Mucosa of stomach (tissue), 1 donor: Measurements from ENCODE around the gene HHIP.

Experiments
- H3K27me3 ChIP-seq: one replicate; pipeline ENCODE4 v1.7.0; 2013; ENCODE audit warnings: mild to moderate bottlenecking, low read length; ENCODE audit not compliant: control insufficient read depth, insufficient read depth
- H3K36me3 ChIP-seq: one replicate; pipeline ENCODE4 v1.7.0; 2013; ENCODE audit warnings: low read length; ENCODE audit not compliant: control insufficient read depth, insufficient read depth
- H3K4me1 ChIP-seq: one replicate; pipeline ENCODE4 v1.7.0; 2013; ENCODE audit warnings: mild to moderate bottlenecking, low read length; ENCODE audit not compliant: control insufficient read depth, insufficient read depth
- H3K4me3 ChIP-seq: one replicate; pipeline ENCODE4 v1.7.0; 2013; ENCODE audit warnings: low read length
- H3K9ac ChIP-seq: one replicate; pipeline ENCODE4 v1.7.0; 2013; ENCODE audit warnings: mild to moderate bottlenecking, low read length, moderate library complexity
- H3K9me3 ChIP-seq: one replicate; pipeline ENCODE4 v1.7.0; 2013; ENCODE audit warnings: mild to moderate bottlenecking, low read length, moderate library complexity; ENCODE audit not compliant: control insufficient read depth
- donor health status: Pancreatic carcinoma.

The HHIP gene, protein sequence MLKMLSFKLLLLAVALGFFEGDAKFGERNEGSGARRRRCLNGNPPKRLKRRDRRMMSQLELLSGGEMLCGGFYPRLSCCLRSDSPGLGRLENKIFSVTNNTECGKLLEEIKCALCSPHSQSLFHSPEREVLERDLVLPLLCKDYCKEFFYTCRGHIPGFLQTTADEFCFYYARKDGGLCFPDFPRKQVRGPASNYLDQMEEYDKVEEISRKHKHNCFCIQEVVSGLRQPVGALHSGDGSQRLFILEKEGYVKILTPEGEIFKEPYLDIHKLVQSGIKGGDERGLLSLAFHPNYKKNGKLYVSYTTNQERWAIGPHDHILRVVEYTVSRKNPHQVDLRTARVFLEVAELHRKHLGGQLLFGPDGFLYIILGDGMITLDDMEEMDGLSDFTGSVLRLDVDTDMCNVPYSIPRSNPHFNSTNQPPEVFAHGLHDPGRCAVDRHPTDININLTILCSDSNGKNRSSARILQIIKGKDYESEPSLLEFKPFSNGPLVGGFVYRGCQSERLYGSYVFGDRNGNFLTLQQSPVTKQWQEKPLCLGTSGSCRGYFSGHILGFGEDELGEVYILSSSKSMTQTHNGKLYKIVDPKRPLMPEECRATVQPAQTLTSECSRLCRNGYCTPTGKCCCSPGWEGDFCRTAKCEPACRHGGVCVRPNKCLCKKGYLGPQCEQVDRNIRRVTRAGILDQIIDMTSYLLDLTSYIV

DNA sequence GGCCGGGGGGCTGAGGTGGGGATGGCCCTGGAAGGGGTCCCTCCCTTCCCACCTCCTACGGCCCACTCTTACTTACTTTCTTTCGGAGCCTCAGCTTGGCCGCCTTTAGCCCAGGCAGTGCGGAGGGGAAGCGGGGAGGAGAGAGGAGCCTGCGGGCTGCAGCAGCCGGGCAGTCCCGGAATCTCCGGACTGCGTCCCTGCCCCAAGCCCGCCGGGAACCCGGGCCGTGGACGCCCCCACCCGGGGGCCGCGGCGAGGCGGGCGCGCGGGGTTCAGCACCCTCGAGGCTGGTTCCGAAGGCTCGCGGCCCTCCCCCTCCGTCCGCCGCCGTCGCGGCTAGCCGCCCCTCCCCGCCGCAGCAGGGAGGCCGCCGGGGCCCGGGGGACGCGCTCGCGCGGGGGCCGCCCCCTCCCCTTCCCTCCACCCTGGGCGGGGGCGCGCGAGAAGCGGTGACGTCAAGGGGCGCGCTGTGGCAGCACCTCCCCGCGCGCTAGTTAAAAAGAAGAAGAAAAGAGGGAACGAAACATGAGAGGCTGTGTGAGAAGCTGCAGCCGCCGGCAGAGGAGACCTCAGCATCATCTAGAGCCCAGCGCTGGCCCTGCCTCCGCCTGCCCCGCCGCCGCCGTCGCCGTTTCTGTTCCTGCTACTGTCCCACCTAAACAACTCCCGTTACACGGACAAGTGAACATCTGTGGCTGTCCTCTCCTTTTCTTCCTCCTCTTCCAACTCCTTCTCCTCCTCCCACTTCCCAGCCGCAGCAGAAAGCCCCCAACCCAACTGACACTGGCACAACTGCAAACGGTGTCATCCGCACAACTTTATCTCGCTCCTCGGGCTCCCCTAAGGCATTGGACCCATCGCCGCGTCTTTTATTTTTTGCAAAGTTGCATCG lies at the start of gene HHIP:
Gene HHIP, plus strand, starts transcription at position 526 of the 892 bp plus-strand sequence. CDS start 520 bp downstream, outside the sequence.
- Histone ChIP-seq H3K9ac (no peak within 1 kb of the TSS), H3K27me3 (peaks cover 41% of the 10 kb centered on the region)

DNA sequence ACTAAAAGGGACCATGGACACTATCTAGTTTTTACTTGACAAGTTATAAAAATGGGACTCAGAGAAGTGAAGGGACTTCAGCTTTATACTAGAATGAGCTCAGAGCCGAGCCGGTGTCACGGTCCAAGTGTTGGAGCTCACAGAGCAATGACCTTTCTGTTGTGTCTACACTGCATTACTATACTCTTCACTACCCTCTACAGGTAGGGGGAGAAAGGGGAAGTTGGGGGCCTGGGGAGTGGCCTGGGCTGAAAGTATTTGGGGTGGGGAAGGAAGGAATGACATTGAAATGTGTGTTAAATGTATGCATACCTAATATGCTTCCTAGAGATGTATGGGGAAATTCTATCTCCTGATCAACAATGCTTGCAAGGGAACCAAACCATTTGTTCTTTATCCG lies 48.8 kb upstream of the HHIP start:
- Histone ChIP-seq H3K4me1 (no peaks in the 10 kb centered on the region), H3K9me3 (no peaks in the 10 kb centered on the region), H3K27me3 (no peaks in the 10 kb centered on the region), H3K36me3 (no peaks in the 10 kb centered on the region), H3K4me3 (no peak overlapping the region), H3K9ac (no peak overlapping the region)

More for the DNA sequence above, at the start of gene HHIP:
- Histone ChIP-seq H3K36me3 (no peaks in the 10 kb centered on the region), H3K9me3 (no peaks in the 10 kb centered on the region), H3K4me1 (peaks cover 4% of the 10 kb centered on the region), H3K4me3 (no peak within 1 kb of the TSS)

DNA sequence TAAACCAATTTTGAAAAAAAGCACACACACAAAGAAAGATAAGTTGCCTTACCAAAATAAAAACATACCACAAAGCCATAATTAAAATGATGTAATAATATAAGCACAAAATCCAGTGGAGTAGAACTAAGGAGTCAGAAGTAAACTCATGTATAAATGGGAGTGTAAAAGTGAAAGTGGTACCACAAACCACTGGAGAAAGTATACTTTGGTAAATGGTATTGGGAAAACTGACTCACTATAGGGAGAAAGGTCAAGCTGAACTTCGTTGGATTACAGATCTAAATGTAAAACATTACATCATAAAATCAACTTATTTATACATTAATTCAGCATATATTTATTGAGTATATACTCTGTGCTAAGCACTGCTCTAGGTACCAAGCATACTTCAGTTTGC lies 46.3 kb upstream of the HHIP start:
- Histone ChIP-seq H3K4me1 (no peaks in the 10 kb centered on the region), H3K27me3 (no peaks in the 10 kb centered on the region), H3K9ac (no peak overlapping the region), H3K36me3 (no peaks in the 10 kb centered on the region), H3K4me3 (no peak overlapping the region), H3K9me3 (no peaks in the 10 kb centered on the region)

DNA sequence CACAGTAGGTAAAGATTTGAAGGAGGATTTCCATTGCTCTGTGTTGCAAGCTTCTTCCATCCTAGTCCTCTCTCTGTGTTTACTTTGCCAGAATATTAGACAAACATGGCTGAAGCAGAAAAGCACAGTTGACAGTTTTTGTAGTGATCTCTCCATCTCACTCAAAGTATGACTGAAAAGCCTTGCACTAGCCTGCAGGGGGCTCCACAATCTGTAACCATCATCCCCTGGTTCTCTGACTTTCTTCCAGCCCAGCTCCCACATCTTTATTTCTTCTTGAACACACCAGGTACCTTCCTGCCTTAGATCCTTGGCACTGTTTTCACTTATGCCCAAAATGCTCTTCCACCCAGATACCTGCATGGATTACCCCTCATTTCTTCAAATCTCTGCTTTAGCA lies 34.1 kb upstream of the HHIP start:
- no peaks in the 10 kb centered on the region for H3K9me3 ChIP-seq
- H3K27me3 ChIP-seq: no peaks in the 10 kb centered on the region
- no peak overlapping the region for H3K9ac ChIP-seq
- H3K36me3 ChIP-seq: no peaks in the 10 kb centered on the region
- no peaks in the 10 kb centered on the region for H3K4me1 ChIP-seq
- no peak overlapping the region for H3K4me3 ChIP-seq

DNA sequence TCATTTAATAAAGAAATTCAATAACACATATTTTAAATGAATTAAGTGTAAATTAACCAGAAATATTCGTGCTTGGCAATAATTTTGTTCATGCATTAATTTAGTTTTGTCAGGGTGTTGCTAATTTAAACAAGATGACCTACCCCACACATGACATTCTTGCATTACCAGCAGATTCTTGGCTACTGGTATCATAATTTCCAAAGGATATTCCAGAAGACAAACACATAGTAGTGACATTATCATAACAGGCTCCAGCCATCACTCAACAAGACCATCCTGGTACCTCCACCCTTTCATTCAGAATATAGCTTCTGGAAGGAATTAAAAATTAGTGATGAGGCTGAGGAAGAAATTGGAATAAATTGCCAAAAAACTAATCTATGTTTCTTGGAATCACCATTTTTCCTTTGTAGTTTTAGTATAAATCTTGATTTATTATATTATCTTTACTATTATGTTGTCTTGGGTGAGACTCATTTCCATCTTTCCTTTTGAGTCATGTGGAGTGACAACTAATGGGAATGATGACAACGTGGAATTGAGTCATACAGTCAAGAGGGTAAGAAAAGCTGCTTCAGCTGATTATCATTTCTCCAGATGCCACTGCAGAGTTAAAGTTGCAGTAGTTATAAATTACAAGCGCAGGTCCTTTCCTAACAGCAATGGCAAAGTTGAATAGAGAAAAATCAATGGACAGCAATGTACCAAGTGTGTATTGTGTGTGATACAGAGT lies 30.9 kb upstream of the HHIP start:
- Histone ChIP-seq H3K27me3 (no peaks in the 10 kb centered on the region), H3K4me1 (no peaks in the 10 kb centered on the region), H3K9me3 (no peaks in the 10 kb centered on the region), H3K4me3 (no peak overlapping the region), H3K9ac (no peak overlapping the region), H3K36me3 (no peaks in the 10 kb centered on the region)

DNA sequence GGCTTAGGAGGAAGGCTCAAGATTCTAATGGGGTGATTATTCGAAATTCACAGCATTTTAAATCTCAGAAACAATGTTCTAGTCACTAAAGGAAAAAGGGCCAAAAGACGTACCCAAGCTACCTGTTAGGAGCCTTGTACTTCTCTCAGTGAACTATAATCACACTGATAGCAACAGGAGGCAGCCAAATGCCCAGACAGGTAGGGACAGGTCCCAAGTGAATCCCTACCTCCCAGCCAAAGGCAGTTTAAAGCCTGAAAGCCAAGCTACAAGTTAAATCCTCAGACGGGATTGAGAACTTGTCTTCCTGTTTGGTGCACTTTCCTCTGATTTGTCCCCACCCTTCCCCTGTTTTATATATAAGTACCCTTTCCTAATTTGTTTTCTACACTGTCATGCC lies 24.3 kb upstream of the HHIP start:
- H3K9me3 ChIP-seq: no peaks in the 10 kb centered on the region
- H3K27me3 ChIP-seq: no peaks in the 10 kb centered on the region
- no peaks in the 10 kb centered on the region for H3K4me1 ChIP-seq
- H3K4me3 ChIP-seq: no peak overlapping the region
- H3K36me3 ChIP-seq: no peaks in the 10 kb centered on the region
- H3K9ac ChIP-seq: no peak overlapping the region

DNA sequence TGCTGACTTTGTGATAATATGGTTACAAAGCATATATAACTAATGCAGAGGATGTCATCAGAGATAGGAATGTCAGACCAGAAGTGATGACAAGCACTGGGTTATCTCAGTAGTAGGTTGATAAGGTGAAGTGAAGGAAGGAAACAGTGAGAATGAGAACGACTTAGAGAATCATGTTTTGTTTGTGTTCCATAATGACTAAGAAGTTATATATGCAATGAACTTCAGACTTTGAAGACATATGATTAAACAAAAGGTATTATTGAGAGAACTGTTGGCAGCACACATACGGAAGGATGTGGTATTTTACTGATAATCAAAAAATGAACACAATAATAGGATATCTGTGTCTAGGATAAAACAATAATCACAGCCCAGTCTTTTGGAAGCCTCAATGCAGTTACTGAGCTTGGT lies 18.3 kb upstream of the HHIP start:
- H3K4me3 ChIP-seq: no peak overlapping the region
- H3K27me3 ChIP-seq: no peaks in the 10 kb centered on the region
- no peaks in the 10 kb centered on the region for H3K4me1 ChIP-seq
- H3K9me3 ChIP-seq: no peaks in the 10 kb centered on the region
- no peak overlapping the region for H3K9ac ChIP-seq
- H3K36me3 ChIP-seq: no peaks in the 10 kb centered on the region

DNA sequence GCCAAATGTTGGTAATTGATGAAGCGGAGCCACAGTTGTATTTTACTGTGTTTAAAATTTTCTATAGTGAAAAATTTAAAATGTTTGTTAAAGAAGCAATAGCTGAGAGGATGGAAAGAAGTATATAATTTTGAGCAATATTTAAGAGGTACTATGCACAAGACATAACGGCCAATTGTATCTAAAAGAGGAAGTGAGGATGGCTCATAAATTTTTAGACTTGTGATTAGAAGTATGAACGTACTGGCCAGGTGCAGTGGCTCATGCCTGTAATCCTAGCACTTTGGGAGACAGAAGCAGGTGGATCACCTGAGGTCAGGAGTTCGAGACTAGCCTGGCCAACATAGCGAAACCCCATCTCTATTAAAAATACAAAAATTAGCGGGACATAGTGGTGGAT lies 12.7 kb upstream of the HHIP start:
- Histone ChIP-seq H3K4me1 (no peaks in the 10 kb centered on the region), H3K27me3 (no peaks in the 10 kb centered on the region), H3K4me3 (no peak overlapping the region), H3K9ac (no peak overlapping the region), H3K36me3 (no peaks in the 10 kb centered on the region), H3K9me3 (no peaks in the 10 kb centered on the region)

DNA sequence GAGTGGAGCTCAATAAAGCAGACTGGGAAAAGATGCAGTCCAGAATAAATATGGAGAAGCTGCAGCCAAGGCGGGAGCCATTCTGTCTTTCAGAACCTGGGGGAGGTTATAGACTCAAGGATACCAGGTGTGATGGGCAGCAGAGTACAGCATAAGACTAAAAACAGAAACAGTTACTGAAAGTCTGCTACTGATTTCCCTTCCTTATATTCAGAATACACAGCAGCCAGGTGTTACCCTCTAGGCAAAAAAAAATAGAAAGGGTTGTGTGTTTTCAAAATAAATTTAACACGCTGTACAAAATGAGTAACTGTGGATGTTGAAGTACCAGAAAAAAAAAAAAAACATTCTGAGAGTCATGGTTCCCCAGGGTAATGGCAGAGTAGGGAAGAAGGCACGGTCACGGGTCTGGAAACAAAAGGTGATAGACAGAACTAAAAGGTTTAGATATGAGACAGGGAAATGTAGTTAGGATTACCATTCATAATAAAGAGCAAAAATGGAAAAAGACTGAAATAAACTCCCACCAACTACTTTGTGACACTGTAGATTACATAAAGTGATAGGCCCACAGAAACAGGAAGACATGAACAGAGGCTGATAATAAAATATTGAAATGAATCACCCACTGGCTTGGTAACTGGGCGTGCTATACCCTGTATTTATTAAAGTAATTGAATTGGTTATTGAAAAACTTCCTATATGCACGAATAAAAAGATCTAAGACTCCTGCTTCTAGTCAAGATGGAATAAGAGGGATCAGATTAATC lies 10.8 kb upstream of the HHIP start:
- Histone ChIP-seq H3K9ac (no peak overlapping the region), H3K36me3 (no peaks in the 10 kb centered on the region), H3K9me3 (no peaks in the 10 kb centered on the region), H3K27me3 (no peaks in the 10 kb centered on the region), H3K4me1 (no peaks in the 10 kb centered on the region), H3K4me3 (no peak overlapping the region)

DNA sequence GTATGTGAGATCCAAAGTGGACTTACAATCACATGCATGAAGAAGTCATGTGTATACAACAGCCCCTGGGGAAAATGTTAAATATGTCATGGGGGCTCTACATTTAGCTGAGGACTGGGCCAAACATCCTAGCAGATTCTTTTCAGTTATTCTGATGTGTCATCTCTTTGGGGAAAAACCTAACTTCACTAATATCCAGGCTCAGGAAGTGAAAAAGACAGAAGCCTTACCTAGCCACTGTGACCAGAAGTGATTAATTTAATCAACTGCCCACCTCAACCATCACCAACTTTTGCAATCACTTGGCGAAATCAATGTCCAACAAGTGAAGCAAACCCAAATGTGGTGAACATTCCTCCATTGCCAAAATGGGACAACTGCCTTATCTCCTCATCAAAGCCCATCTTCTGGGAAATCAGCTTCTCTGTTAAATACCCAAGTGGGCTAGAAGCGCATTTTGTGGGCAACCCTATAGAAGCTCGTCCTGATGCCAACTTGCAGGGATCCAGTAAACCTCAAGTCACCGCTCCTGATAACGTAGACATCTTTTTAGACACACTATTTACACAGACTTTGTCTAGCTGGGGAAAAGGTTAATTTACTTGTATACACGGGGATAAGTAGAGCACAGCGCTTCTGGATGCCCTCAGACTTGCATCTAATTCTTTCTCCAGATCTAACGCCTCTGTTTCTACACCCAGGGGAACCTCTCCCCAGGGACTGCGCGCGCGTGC lies 1.4 kb upstream of the HHIP start:
- no peak overlapping the region for H3K9ac ChIP-seq
- H3K36me3 ChIP-seq: no peaks in the 10 kb centered on the region
- peaks cover 4% of the 10 kb centered on the region for H3K4me1 ChIP-seq
- peaks cover 41% of the 10 kb centered on the region for H3K27me3 ChIP-seq
- H3K9me3 ChIP-seq: no peaks in the 10 kb centered on the region
- H3K4me3 ChIP-seq: no peak overlapping the region
